MM.1S (cell line): ENCODE results near the gene MAGI3.

ENCODE experiments used
- DNase-seq: peaks from one replicate; pipeline ENCODE4 v3.0.0-alpha.2; 2015
- H2AFZ ChIP-seq: fragments of 300-600 bp; sonication (generic); 2 replicates; pipeline ENCODE4 v1.6.0; 2016; ENCODE audit warnings: antibody characterized with exemption, low read length
- H3F3A ChIP-seq: fragments of 300-600 bp; sonication (generic); 2 replicates; pipeline ENCODE4 v1.6.1; 2016; ENCODE audit warnings: mild to moderate bottlenecking, antibody characterized with exemption, low read length, moderate library complexity, mixed read lengths; ENCODE audit not compliant: insufficient read depth
- H3K27ac ChIP-seq: fragments of 300-600 bp; sonication (generic); 2 replicates; pipeline ENCODE4 v1.5.1; 2016; ENCODE audit warnings: mild to moderate bottlenecking, low read length
- H3K27me3 ChIP-seq: fragments of 300-600 bp; sonication (generic); replicated peaks from 2 replicates; pipeline ENCODE4 v1.6.0; 2016; ENCODE audit warnings: low read length; ENCODE audit not compliant: insufficient read depth
- H3K36me3 ChIP-seq: fragments of 300-600 bp; sonication (generic); replicated peaks from 2 replicates; pipeline ENCODE4 v1.6.1; 2016; ENCODE audit warnings: mild to moderate bottlenecking, low read length, mixed read lengths; ENCODE audit not compliant: insufficient read depth
- H3K4me1 ChIP-seq: fragments of 300-600 bp; sonication (generic); 2 replicates; pipeline ENCODE4 v1.6.1; 2016; ENCODE audit warnings: low read length, mixed read lengths
- H3K4me2 ChIP-seq: fragments of 300-600 bp; sonication (generic); 2 replicates; pipeline ENCODE4 v1.6.0; 2016; ENCODE audit warnings: low read depth, low read length
- H3K4me3 ChIP-seq: fragments of 300-600 bp; sonication (generic); 2 replicates; pipeline ENCODE4 v1.5.1; 2016; ENCODE audit warnings: low read length, mixed read lengths
- H3K79me2 ChIP-seq: fragments of 300-600 bp; sonication (generic); 2 replicates; pipeline ENCODE4 v1.6.1; 2016; ENCODE audit warnings: mixed run types, low read length, mixed read lengths
- H3K9ac ChIP-seq: fragments of 300-600 bp; sonication (generic); 2 replicates; pipeline ENCODE4 v1.6.1; 2016; ENCODE audit warnings: low read length, mixed read lengths
- H3K9me2 ChIP-seq: fragments of 300-600 bp; sonication (generic); replicated peaks from 2 replicates; pipeline ENCODE4 v1.6.1; 2016; ENCODE audit warnings: mild to moderate bottlenecking, low read length, mixed read lengths; ENCODE audit not compliant: insufficient read depth
- H3K9me3 ChIP-seq: fragments of 300-600 bp; sonication (generic); replicated peaks from 2 replicates; pipeline ENCODE4 v1.6.1; 2016; ENCODE audit warnings: mild to moderate bottlenecking, low read length, mixed read lengths; ENCODE audit not compliant: insufficient read depth
- H4K20me1 ChIP-seq: fragments of 300-600 bp; sonication (generic); 2 replicates; pipeline ENCODE4 v1.6.1; 2016; ENCODE audit warnings: mild to moderate bottlenecking, low read length, moderate library complexity, mixed read lengths; ENCODE audit not compliant: insufficient read depth
- CTCF ChIP-seq: fragments of 300-600 bp; sonication (generic); IDR thresholded peaks from 2 replicates; pipeline ENCODE4 v1.5.1; 2016; ENCODE audit warnings: antibody characterized with exemption, low read length, mixed read lengths
- EZH2 ChIP-seq: fragments of 300-600 bp; sonication (generic); optimal IDR thresholded peaks from 2 replicates; pipeline ENCODE3; 2017; ENCODE audit warnings: low read depth, mild to moderate bottlenecking, antibody characterized with exemption, low read length, mixed read lengths
- EZH2phosphoT487 ChIP-seq: fragments of 300-600 bp; sonication (generic); IDR thresholded peaks from 2 replicates; pipeline ENCODE4 v1.6.1; 2018; ENCODE audit warnings: antibody characterized with exemption, low read length

MAGI3 gene

GRCh38 chr1:113541106-113541505 lies 150.8 kb downstream of the MAGI3 start:
- DNase-seq: no peak
- no peak for TF ChIP-seq EZH2phosphoT487
- TF ChIP-seq EZH2: no peak
- TF ChIP-seq CTCF: no peak
- Histone ChIP-seq H3K4me1 (no peaks in the 10 kb centered on the region), H3K9me2 (no peaks in the 10 kb centered on the region), H4K20me1 (no peaks in the 10 kb centered on the region), H3F3A (no peaks in the 10 kb centered on the region), H3K9me3 (no peaks in the 10 kb centered on the region), H3K27ac (no peak overlapping the region), H3K36me3 (no peaks in the 10 kb centered on the region), H2AFZ (no peak overlapping the region), H3K9ac (no peak overlapping the region), H3K4me3 (no peak overlapping the region), H3K79me2 (no peaks in the 10 kb centered on the region), H3K4me2 (no peak overlapping the region), H3K27me3 (no peaks in the 10 kb centered on the region)

GRCh38 chr1:113542221-113542701 lies 151.9 kb downstream of the MAGI3 start:
- H3K4me3 ChIP-seq: no peak overlapping the region
- TF ChIP-seq CTCF: no peak
- TF ChIP-seq EZH2: no peak
- no peak for TF ChIP-seq EZH2phosphoT487
- no peak overlapping the region for H3K9ac ChIP-seq
- no peaks in the 10 kb centered on the region for H3K9me3 ChIP-seq
- no peaks in the 10 kb centered on the region for H3K36me3 ChIP-seq
- no peak overlapping the region for H2AFZ ChIP-seq
- H3K79me2 ChIP-seq: no peaks in the 10 kb centered on the region
- DNase-seq: no peak
- H3F3A ChIP-seq: no peaks in the 10 kb centered on the region
- no peaks in the 10 kb centered on the region for H3K9me2 ChIP-seq
- no peaks in the 10 kb centered on the region for H3K27me3 ChIP-seq
- H3K4me1 ChIP-seq: no peaks in the 10 kb centered on the region
- no peak overlapping the region for H3K4me2 ChIP-seq
- H4K20me1 ChIP-seq: no peaks in the 10 kb centered on the region
- no peak overlapping the region for H3K27ac ChIP-seq

- Histone ChIP-seq H3F3A (no peaks in the 10 kb centered on the region), H3K4me3 (no peak overlapping the region), H3K4me1 (no peaks in the 10 kb centered on the region), H3K4me2 (no peak overlapping the region), H3K27ac (no peak overlapping the region), H3K79me2 (no peaks in the 10 kb centered on the region), H3K9me2 (no peaks in the 10 kb centered on the region), H3K9me3 (no peaks in the 10 kb centered on the region), H3K9ac (no peak overlapping the region), H3K36me3 (no peaks in the 10 kb centered on the region), H2AFZ (no peak overlapping the region), H4K20me1 (no peaks in the 10 kb centered on the region), H3K27me3 (no peaks in the 10 kb centered on the region)
- TF ChIP-seq EZH2 (no peak), CTCF (no peak)
- DNase-seq: no peak
These were observed 152.8 kb downstream of the MAGI3 start for GRCh38 chr1:113543110-113543509.
